T47D (cell line): ENCODE results near the gene FOXI1.
"Not testable (repeated sequence)": the region's sequence is repeated elsewhere in the genome, so short reads cannot be mapped to it uniquely, and the experiment has no call there.

ENCODE experiments used
- DNase-seq, 2 experiments: peaks; one replicate each; pipeline versions ENCODE4 v3.0.0 to v3.0.0-alpha.2; 2011 to 2012; ENCODE audit warnings: low read depth in 1 of 2, low spot score in 1 of 2
- JUND ChIP-seq: IDR thresholded peaks from 2 replicates; pipeline ENCODE4 v1.6.1; 2012; ENCODE audit warnings: low read depth
- in situ Hi-C: cut with HindIII; loops from 2 replicates; pipeline ENCODE4 v1.10.0; 2016; ENCODE audit warnings: low sequenced_read_pairs, low pct_unique_long_range_greater_than_20kb

FOXI1 gene

GRCh38 chr5:170120576-170120975, 14.9 kb downstream of the FOXI1 start:
- DNase-seq = no peak
- in situ Hi-C loops = no loop called here
- no peak for TF ChIP-seq JUND

- DNase-seq = no peak
- no peak for TF ChIP-seq JUND
- in situ Hi-C loops = no loop called here
These were observed 15.6 kb downstream of the FOXI1 start for GRCh38 chr5:170121321-170121720.

- no peak for TF ChIP-seq JUND
- in situ Hi-C loops = no loop called here
- DNase-seq = no peak
These were observed 20.4 kb downstream of the FOXI1 start for GRCh38 chr5:170126061-170126460.

GRCh38 chr5:170126626-170127025, 20.9 kb downstream of the FOXI1 start:
- in situ Hi-C loops = no loop called here
- no peak for DNase-seq
- TF ChIP-seq JUND = no peak

- no peak for DNase-seq
- no peak for TF ChIP-seq JUND
- in situ Hi-C loops = no loop called here
These were observed 25.5 kb downstream of the FOXI1 start for GRCh38 chr5:170131235-170131634.

GRCh38 chr5:170132269-170132975, 26.7 kb downstream of the FOXI1 start:
- no peak for DNase-seq
- no peak for TF ChIP-seq JUND
- in situ Hi-C loops = no loop called here

- in situ Hi-C loops = no loop called here
- TF ChIP-seq JUND = no peak
- no peak for DNase-seq
These were observed 27.3 kb downstream of the FOXI1 start for GRCh38 chr5:170132976-170133448.

GRCh38 chr5:170135796-170136490, 30.2 kb downstream of the FOXI1 start:
- TF ChIP-seq JUND = no peak
- no peak for DNase-seq
- in situ Hi-C loops = no loop called here

- in situ Hi-C loops = no loop called here
- no peak for TF ChIP-seq JUND
- no peak for DNase-seq
These were observed 30.8 kb downstream of the FOXI1 start for GRCh38 chr5:170136506-170136905.

GRCh38 chr5:170137694-170138214, 32.1 kb downstream of the FOXI1 start:
- DNase-seq = no peak
- no peak for TF ChIP-seq JUND
- in situ Hi-C loops = no loop called here

GRCh38 chr5:170138273-170138672, 32.6 kb downstream of the FOXI1 start:
- no peak for DNase-seq
- TF ChIP-seq JUND = no peak
- in situ Hi-C loops = no loop called here

GRCh38 chr5:170139786-170140335, 34.2 kb downstream of the FOXI1 start:
- in situ Hi-C loops = no loop called here
- no peak for DNase-seq
- no peak for TF ChIP-seq JUND

- in situ Hi-C loops, DNase-seq: not testable (repeated sequence)
These were observed 35.5 kb downstream of the FOXI1 start for GRCh38 chr5:170141196-170141595.
